Endothelial cell (in vitro differentiated cells): Measurements from ENCODE around the gene TTC27. TPM values are rescaled to one million over a fixed set of nuclear protein-coding genes. Genes with fewer than 3 reads are reported as not detected.

ENCODE experiments used
- DNase-seq: peaks from one replicate; pipeline ENCODE4 v3.0.0; 2021; ENCODE audit warnings: low spot score
- H3K27ac Mint-ChIP-seq: one replicate; pipeline ENCODE4 v1.8.0; 2021; ENCODE audit warnings: mixed read lengths, inconsistent platforms; ENCODE audit not compliant: unreplicated experiment
- H3K27me3 Mint-ChIP-seq: one replicate; pipeline ENCODE4 v1.8.0; 2021; ENCODE audit warnings: mild to moderate bottlenecking, moderate library complexity, mixed read lengths, inconsistent platforms; ENCODE audit not compliant: unreplicated experiment
- H3K36me3 Mint-ChIP-seq: one replicate; pipeline ENCODE4 v1.8.0; 2021; ENCODE audit warnings: mild to moderate bottlenecking, low read depth, mixed read lengths, inconsistent platforms; ENCODE audit not compliant: unreplicated experiment
- H3K4me1 Mint-ChIP-seq: one replicate; pipeline ENCODE4 v1.8.0; 2021; ENCODE audit warnings: mild to moderate bottlenecking, mixed read lengths, inconsistent platforms; ENCODE audit not compliant: unreplicated experiment
- H3K4me3 Mint-ChIP-seq: one replicate; pipeline ENCODE4 v1.8.0; 2021; ENCODE audit warnings: mild to moderate bottlenecking, mixed read lengths, inconsistent platforms; ENCODE audit not compliant: unreplicated experiment
- H3K9me3 Mint-ChIP-seq: one replicate; pipeline ENCODE4 v1.8.0; 2021; ENCODE audit warnings: mixed read lengths, inconsistent platforms; ENCODE audit not compliant: unreplicated experiment
- CTCF ChIP-seq: fragments of 200-600 bp; sonication (generic); IDR thresholded peaks from one replicate; pipeline ENCODE4 v1.5.0; 2021; ENCODE audit warnings: antibody characterized with exemption; ENCODE audit not compliant: unreplicated experiment
- total RNA-seq: library from RNA; stranded (reverse); fragmentation: NEBNext Ultra II Directional; extraction: Animal tissue kit (Norgen Biotek cat#: 25700); gene quantifications from one replicate; pipeline ENCODE4 v1.2.1, GENCODE V29; 2021; ENCODE audit not compliant: unreplicated experiment

TTC27 gene
- total RNA-seq, 1 donor from 2014 or later: 12.7 TPM

DNA sequence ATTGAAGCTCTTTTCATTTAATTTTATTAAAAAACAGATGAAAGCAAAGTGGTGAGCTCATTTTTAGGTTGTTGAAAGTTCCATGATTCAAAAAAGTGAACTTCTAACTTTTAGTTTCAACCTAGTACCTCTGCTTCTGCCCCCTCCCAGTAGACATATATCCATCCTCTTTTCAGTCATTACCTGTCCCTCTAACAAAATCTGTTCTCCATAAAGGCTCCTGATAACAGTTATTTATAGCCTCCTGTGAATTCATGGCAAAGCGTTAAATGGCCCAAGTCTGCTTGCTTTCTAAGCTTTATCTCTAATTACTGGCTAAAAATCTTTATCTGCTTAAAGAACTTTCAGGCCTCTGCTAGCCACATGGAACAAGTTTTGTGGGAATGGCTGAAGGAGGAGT, 148.1 kb downstream of the TTC27 start:
- Mint-ChIP-seq H3K4me3 (no peak overlapping the region), H3K27me3 (peaks cover 2% of the 10 kb centered on the region), H3K36me3 (peaks cover 10% of the 10 kb centered on the region), H3K4me1 (peaks cover 4% of the 10 kb centered on the region), H3K27ac (no peak overlapping the region), H3K9me3 (no peaks in the 10 kb centered on the region)
- DNase-seq: no peak
- TF ChIP-seq CTCF: no peak

DNA sequence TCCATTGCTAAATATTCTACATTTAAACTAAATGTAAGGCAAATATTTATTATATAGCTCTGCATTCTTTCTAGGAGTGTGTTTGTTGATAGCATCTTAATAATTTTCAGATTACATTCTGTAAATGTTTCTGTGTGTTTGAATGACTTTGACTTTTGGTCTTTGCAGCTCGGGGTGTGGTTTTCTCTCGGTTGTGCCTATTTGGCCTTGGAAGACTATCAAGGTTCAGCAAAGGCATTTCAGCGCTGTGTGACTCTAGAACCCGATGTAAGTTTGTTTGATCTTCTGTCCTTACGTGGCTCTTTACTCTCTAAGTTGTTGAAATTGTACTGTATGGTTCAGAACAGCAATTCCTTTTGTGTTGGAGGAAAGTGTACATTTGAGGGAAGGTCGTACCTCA, 149.9 kb downstream of the TTC27 start:
- no peak for TF ChIP-seq CTCF
- Mint-ChIP-seq H3K36me3 (peaks cover 15% of the 10 kb centered on the region), H3K4me1 (peaks cover 4% of the 10 kb centered on the region), H3K4me3 (no peak overlapping the region), H3K27ac (no peak overlapping the region), H3K27me3 (peaks cover 2% of the 10 kb centered on the region), H3K9me3 (no peaks in the 10 kb centered on the region)
- no peak for DNase-seq

- Mint-ChIP-seq H3K9me3 (no peaks in the 10 kb centered on the region), H3K4me1 (peaks cover 3% of the 10 kb centered on the region), H3K27ac (no peak overlapping the region), H3K36me3 (peaks cover 15% of the 10 kb centered on the region), H3K4me3 (peak overlapping the region; percentile 44), H3K27me3 (peaks cover 2% of the 10 kb centered on the region)
- no peak for TF ChIP-seq CTCF
- no peak for DNase-seq
Observed at GRCh38 chr2:32780961-32781360, 153.1 kb downstream of the TTC27 start.

- Mint-ChIP-seq H3K9me3 (no peaks in the 10 kb centered on the region), H3K36me3 (peaks cover 15% of the 10 kb centered on the region), H3K27ac (no peak overlapping the region), H3K4me3 (no peak overlapping the region), H3K27me3 (peaks cover 2% of the 10 kb centered on the region), H3K4me1 (peaks cover 3% of the 10 kb centered on the region)
- TF ChIP-seq CTCF: no peak
- no peak for DNase-seq
Observed at GRCh38 chr2:32783469-32783868, 155.6 kb downstream of the TTC27 start.

- peaks cover 15% of the 10 kb centered on the region for H3K36me3 Mint-ChIP-seq
- no peaks in the 10 kb centered on the region for H3K9me3 Mint-ChIP-seq
- peaks cover 2% of the 10 kb centered on the region for H3K27me3 Mint-ChIP-seq
- no peak for TF ChIP-seq CTCF
- peaks cover 3% of the 10 kb centered on the region for H3K4me1 Mint-ChIP-seq
- H3K27ac Mint-ChIP-seq: no peak overlapping the region
- DNase-seq: no peak
- H3K4me3 Mint-ChIP-seq: no peak overlapping the region
Observed at GRCh38 chr2:32783933-32784332, 156.1 kb downstream of the TTC27 start.
